Melanocyte of skin (primary cell): ENCODE data around the gene DDX23. TPM values are rescaled to one million over a fixed set of nuclear protein-coding genes. Genes with fewer than 3 reads are reported as not detected.

Source experiments
- small RNA-seq, 2 donors: library from RNA; depleted of rRNA; stranded (forward); fragments of <200 nt; gene quantifications; one replicate each; pipeline ENCODE3, GENCODE V24; 2012
- total RNA-seq, 2 donors: library from RNA; depleted of rRNA; stranded (reverse); fragments of >200 nt; gene quantifications; 2 replicates each; pipeline ENCODE4 v1.2.3, GENCODE V29; 2012

Gene DDX23
- 10 to 100 TPM; 57.5 to 85.6 TPM for total RNA-seq

GRCh38 chr12:48851883-48852733 is at the start of gene DDX23:
TSS of gene DDX23 (minus strand) at chr12:48852163. CDS start at chr12:48845782, 6,381 bp downstream.

GRCh38 chr12:48865281-48866051 is 13.5 kb upstream of the DDX23 start, which contains the start of gene RND1:
TSS of gene RND1 (minus strand) at chr12:48865870. CDS start at chr12:48865767, 103 bp downstream.

GRCh38 chr12:48817873-48818830 is 33.8 kb downstream of the DDX23 start, which contains the start of gene CACNB3:
TSS of gene CACNB3 (plus strand) at chr12:48818496. CDS start at chr12:48818930, 434 bp downstream.

GRCh38 chr12:48788854-48789775 is 62.8 kb downstream of the DDX23 start, which contains the start of gene ADCY6:
TSS of gene ADCY6 (minus strand) at chr12:48789089. CDS start at chr12:48783434, 5,655 bp downstream.

Small RNA genes within 50 kb of the gene (small RNA-seq; reads per million reads assigned to genes)
- 0 reads per million in 2 donors for gene RF00019
- 0 reads per million in 2 donors for gene RNU6-600P

Other genes with a start within 250 kb of the DDX23 start
- 10 to 100 TPM; 50.9 to 64.3 TPM for gene KANSL2, start 169.9 kb downstream of the DDX23 start, total RNA-seq
- gene CCNT1, start 135.5 kb downstream of the DDX23 start, total RNA-seq: 10 to 100 TPM; 29.3 to 49.0 TPM
- 10 to 100 TPM; 24.6 to 28.2 TPM for gene ADCY6, start 63.1 kb downstream of the DDX23 start, total RNA-seq
- gene CACNB3, start 33.7 kb downstream of the DDX23 start, total RNA-seq: 10 to 100 TPM in 1 of 2 donors, 1 to 10 TPM in 1; 5.5 to 11.0 TPM
- gene RND1, start 13.7 kb upstream of the DDX23 start, total RNA-seq: under 1 TPM in 1 of 2 donors, not detected in 1; 0.33 TPM
- 10 to 100 TPM in 1 of 2 donors, 1 to 10 TPM in 1; 5.5 to 16.3 TPM for gene FKBP11, start 73.3 kb upstream of the DDX23 start, total RNA-seq
- 10 to 100 TPM; 65.7 to 70.3 TPM for gene ARF3, start 105.3 kb upstream of the DDX23 start, total RNA-seq
- gene WNT10B, start 119.6 kb upstream of the DDX23 start, total RNA-seq: not detected
- not detected for gene WNT1, start 126.2 kb upstream of the DDX23 start, total RNA-seq
- gene DDN, start 147.2 kb upstream of the DDX23 start, total RNA-seq: under 1 TPM; under 0.01 TPM
- 10 to 100 TPM; 65.7 to 72.6 TPM for gene PRKAG1, start 166.6 kb upstream of the DDX23 start, total RNA-seq
- 10 to 100 TPM; 25.8 to 38.6 TPM for gene KMT2D, start 208.6 kb upstream of the DDX23 start, total RNA-seq
- 1 to 10 TPM; 1.4 to 6.3 TPM for gene RHEBL1, start 217.8 kb upstream of the DDX23 start, total RNA-seq
- under 1 TPM; under 0.01 to 0.33 TPM for gene DHH, start 242.6 kb upstream of the DDX23 start, total RNA-seq